Cardiac fibroblast (primary cell): ENCODE results near the gene DTX1.
"Not testable (repeated sequence)": the region's sequence is repeated elsewhere in the genome, so short reads cannot be mapped to it uniquely, and the experiment has no call there.

Experiments
- DNase-seq, 2 donors: peaks; one replicate each; pipeline versions ENCODE4 v3.0.0 to v3.0.0-alpha.2; 2010; ENCODE audit warnings: low read depth in 2 of 2
- H3K4me3 ChIP-seq, 2 donors: replicated peaks in 1 of 2; 1 replicate in 1 of 2; 2 replicates in 1 of 2; pipeline ENCODE4 v1.5.1; 2011; ENCODE audit warnings: low read depth in 2 of 2, low read length in 2 of 2, mild to moderate bottlenecking in 2 of 2, moderate library complexity in 1 of 2
- TF ChIP-seq, protein P1 (sequence below): IDR thresholded peaks from one replicate; pipeline ENCODE4 v1.5.1; 2011; ENCODE audit warnings: low read depth, mild to moderate bottlenecking, low read length, inconsistent platforms

The DTX1 gene

DNA sequence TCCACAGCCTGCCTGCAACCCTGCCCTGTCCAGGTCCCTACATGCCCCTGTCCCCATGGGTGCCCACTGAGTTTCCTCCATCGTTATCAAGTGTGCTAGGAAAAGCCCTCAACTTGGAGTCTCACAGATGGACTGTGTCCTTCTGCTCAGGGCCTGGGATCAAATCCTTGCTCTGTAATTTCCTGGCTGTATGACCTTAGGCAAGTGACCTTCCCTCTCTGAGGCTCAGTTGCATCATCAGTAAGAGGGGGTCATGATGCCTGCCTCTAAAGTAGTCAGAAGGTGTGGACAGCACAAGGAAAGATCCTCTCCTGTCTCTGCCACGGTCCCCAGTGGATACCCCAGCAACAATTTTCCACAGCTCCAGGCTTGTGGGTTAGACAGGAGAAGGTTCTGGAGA, 56.9 kb downstream of the DTX1 start:
- TF ChIP-seq, protein P1, sequence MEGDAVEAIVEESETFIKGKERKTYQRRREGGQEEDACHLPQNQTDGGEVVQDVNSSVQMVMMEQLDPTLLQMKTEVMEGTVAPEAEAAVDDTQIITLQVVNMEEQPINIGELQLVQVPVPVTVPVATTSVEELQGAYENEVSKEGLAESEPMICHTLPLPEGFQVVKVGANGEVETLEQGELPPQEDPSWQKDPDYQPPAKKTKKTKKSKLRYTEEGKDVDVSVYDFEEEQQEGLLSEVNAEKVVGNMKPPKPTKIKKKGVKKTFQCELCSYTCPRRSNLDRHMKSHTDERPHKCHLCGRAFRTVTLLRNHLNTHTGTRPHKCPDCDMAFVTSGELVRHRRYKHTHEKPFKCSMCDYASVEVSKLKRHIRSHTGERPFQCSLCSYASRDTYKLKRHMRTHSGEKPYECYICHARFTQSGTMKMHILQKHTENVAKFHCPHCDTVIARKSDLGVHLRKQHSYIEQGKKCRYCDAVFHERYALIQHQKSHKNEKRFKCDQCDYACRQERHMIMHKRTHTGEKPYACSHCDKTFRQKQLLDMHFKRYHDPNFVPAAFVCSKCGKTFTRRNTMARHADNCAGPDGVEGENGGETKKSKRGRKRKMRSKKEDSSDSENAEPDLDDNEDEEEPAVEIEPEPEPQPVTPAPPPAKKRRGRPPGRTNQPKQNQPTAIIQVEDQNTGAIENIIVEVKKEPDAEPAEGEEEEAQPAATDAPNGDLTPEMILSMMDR = no peak
- no peak for DNase-seq
- no peak overlapping the region for H3K4me3 ChIP-seq

DNA sequence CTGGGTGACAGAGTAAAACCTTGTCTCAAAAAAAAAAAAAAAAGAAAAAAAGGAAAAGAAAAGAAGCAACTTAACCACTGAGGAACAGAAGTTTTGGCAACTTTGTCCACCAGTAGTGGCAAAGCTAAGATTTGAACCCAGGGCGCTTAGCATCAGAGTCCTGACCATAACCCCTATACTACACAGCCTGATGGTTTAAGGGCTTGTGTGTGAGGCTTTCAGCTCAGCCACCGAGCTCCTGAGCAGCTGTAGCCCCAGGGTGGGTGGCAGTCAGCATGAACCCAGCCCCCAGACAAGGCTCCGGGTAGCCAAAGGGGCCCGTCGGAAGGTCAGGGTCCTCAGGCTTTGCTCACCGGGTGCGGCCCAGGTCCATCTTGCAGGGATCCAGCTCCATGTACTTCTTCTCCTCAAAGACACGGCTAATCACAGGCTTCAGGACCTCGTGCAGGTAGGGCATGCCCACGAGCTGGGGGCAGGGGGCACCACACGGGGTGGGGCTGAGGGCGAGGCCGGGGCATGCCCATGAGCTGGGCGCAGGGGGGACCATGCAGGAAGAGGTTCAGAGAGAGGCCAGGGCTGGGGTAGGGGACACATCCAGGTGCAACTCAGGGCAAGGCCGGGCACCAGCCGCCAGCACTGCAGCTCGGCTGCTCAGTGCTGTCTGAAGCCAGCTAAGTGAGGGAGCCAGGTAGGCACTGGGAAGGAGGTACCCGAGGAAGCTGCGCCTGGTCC, 58.1 kb downstream of the DTX1 start:
- no peak for DNase-seq
- TF ChIP-seq, protein P1 = no peak
- H3K4me3 ChIP-seq = no peak overlapping the region

DNA sequence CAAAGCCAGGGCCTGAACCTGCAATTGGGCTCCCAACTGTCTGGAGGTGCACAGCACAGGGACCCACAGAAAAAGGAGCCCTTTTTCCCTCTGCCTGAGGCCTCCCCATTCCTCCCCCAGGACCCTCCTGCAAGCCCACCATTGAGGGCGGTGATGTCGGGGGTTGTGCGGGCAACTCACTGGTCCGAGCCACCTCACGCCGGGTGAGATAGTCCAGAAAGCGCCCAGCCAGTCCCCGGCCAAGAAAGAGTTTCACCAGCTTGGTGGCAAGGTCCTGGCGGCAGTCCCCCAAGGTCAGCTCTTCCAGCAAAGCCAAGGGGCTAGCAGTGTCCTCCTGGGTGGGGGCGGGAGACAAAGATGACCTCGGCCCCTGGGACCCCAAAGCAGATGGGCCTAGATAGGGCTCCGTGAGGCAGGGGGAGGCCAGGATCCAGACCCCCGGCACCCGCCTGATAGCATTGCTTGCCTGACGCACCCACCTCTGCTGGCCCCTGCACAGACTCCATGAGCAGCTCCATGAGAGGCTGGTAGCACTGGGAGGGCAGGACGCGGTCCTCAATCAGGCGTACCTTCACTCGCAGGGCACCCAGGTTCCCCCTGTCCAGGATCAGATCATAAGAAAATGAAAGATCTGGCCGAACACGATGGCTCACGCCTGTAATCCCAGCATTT, 59.1 kb downstream of the DTX1 start:
- H3K4me3 ChIP-seq = no peak overlapping the region
- TF ChIP-seq, protein P1 = no peak
- no peak for DNase-seq

DNA sequence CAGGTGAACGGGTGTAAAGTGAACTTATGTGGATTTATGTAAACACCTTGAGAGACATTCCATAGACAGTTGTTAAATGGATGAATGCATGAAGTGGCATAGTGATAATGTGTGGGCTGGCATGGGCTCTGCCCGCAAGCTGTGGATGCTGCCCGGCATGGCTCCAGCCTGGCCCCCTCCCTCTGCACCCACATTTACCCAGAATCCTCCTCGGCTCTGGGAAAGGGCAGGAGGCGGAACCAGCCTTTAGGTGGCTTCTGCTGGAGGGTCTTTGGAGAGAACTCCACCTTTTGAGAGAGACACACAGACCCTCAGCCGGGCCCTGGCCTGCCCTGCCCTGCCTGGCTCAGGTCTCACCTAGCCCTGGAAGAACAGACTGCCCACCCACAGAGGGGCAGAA, 60.3 kb downstream of the DTX1 start:
- no peak for DNase-seq
- TF ChIP-seq, protein P1 = no peak
- no peak overlapping the region for H3K4me3 ChIP-seq

DNA sequence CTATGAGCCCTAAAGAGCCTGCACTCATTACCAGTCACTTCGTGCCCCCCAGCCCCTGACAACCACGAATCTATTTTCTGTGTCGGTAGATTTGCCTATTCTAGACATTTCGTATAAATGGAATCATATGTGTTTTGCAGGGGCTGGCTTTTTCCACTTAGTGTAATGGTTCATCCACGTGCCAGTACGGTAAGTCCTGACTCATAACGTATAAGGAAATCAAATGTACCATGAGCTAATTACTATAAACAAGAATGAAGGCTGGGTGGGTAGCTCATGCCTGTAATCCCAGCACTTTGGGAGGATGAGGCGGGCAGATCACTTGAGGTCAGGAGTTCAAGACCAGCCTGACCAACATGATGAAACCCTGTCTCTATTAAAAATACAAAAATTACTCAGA, 61.2 kb downstream of the DTX1 start:
- not testable (repeated sequence) for DNase-seq, H3K4me3 ChIP-seq

DNA sequence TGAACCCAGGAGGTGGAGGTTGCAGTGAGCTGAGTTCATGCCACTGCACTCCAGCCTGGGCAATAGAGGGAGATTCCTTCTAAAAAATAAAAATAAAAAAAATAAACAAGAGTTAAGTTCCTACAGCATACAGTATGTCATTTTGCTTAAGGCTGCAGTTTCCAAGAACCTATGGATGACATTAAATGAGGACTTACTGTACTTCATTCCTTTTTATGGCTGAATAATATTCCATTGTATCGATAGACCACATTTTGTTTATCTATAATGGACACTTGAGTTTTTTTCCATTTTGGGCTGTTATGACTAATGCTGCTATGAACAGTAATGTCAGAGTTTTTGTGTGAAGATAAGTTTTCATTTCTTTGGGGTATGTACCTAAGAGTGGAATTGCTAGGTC, 61.6 kb downstream of the DTX1 start:
- DNase-seq = no peak
- no peak overlapping the region for H3K4me3 ChIP-seq
- TF ChIP-seq, protein P1 = no peak

DNA sequence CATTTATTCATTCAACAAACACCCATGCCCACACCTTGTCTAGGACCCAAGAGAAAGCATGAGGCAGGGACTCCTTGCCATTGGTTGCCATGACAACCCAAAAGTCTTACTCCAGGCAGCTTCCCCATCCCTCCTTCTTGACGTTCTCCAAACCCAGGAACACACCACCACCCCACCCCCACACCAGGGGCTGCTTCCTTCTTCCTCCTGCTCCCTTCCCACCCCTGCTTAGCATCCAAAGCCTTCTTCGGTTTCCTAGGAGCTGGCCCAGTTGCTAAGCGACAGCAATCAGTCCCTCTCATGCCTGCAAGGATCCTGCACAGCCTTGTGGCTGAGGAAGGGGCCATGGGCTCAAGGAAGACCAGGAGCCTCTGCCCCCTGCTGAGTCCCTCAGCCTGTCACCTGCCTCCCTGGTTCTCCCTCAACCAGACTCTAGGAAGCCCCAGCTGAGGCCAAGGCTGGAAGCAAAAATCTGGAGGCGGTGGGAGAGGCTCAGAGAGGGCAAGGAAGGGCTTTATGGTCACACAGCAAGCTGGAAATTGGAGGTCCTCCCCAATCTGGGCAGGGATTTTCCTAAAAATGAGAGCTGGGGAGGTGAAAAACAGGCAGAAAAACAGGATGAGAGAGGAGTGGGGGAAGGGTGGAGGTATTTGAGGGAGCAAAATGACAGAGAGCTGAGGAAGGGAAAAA, 63.6 kb downstream of the DTX1 start:
- TF ChIP-seq, protein P1 = no peak
- no peak for DNase-seq
- no peak overlapping the region for H3K4me3 ChIP-seq
